ENCODE data around the gene PLIN3.

- no peak for TF ChIP-seq CTCF (IDR thresholded peaks at IDR 0.05)
- TF ChIP-seq REST (IDR thresholded peaks at IDR 0.05; ENCODE audit: insufficient read depth in 1 of 2, low read depth in 2 of 2, low read length in 1 of 2), result no peak
- TF ChIP-seq POLR2AphosphoS5 (IDR thresholded peaks at IDR 0.05; ENCODE audit: low read depth, low read length), result no peak
- no peak for TF ChIP-seq SIN3A (IDR thresholded peaks at IDR 0.05; ENCODE audit: borderline replicate concordance, insufficient read depth, low read depth, low read length)
Measured at GRCh38 chr19:4795400-4795799, 72.1 kb downstream of the PLIN3 start.

Data from Panc1 (cell line).